ENCODE results near the gene MMRN2.
"Not testable (repeated sequence)": the region's sequence is repeated elsewhere in the genome, so short reads cannot be mapped to it uniquely, and the experiment has no call there.

The MMRN2 gene
- 0 to 0.09 (median 0) reads per million in 18 experiments for total RNA-seq

GRCh38 chr10:86957471-86958115, at the start of gene MMRN2:
TSS of gene MMRN2 (minus strand) at chr10:86957615. CDS start at chr10:86957541, 74 bp downstream.
- DNase-seq = no peak

- not testable (repeated sequence) for DNase-seq
These were observed 49.7 kb upstream of the MMRN2 start for GRCh38 chr10:87007124-87007523.

DNA sequence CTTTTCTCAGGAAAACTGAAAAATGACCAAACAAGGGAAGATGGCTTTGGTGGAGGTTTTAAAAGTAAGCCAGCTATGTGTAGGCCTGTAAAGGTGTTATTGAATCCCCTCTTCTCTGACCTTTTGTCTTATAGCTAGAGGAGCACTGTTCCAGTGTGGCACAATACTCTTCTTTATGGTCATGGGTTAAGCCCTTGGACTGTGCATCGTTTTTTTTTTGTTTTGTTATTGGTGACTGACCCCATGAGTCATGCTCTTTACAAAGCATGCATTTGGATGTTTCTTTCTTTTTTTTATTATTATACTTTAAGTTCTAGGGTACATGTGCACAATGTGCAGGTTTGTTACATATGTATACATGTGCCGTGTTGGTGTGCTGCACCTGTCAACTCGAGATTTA, 43.1 kb upstream of the MMRN2 start:
- peak; percentile 72 to 76 for DNase-seq

DNA sequence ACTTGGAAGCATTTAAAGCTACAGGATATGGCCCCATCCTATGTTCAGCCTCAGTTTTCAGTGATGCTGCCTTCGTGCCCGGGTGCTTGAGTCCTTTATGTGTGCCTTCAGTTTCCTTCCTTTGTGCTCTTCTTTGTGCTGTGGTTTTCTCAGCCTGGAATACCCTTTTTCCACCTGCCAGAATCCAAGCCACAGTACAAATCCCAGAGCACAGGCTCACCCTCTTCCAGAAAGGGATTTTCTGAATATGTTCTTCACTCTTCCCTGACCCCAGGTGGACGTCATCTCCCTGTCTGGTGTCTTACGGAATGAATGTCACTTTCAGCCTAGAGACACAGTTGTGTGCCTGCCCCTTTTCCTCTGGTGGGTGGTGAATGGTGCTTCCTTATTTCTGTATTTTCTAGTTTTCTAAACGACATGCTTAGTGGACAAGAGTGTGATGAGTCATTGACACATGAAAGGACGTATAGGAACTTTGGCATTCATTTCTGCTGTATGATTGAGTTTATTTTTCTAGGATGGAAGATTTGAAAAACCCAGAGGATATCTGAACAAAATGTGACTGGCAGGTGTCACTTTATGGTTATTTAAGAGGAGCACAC, 42.5 kb upstream of the MMRN2 start:
- DNase-seq = peak; percentile 84 to 90

DNA sequence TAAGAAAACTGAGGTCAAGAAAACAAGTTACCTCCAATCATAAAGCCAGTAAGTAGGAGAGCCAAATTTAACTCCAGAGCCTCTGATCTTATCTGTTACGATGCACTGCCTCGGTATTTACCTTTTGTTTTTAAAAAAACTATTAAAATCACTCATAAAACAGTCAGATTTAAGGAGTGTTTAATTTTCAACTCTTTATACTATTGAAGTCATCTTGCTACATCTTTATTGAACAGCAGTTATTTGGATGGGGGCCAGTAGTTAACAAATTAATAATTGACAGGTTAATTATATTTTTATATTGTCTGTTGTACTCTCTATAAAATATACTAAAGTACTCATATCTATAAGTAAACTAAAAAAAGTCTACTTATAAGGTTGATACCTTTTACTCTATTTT, 35.5 kb upstream of the MMRN2 start:
- DNase-seq = no peak

GRCh38 chr10:86992456-86992855, 35.0 kb upstream of the MMRN2 start:
- no peak for DNase-seq

DNA sequence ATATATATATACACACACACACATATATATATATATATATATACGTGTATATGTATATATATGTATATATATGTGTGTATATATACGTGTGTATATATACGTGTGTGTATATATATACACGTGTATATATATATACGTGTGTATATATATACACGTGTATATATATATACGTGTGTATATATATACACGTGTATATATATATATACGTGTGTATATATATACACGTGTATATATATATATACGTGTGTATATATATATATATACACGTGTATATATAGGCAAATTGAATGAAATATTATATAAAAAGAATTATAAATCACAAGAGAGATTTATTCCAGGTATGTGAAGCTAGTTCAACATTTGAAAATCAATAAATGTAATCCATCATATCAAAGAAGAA, 33.9 kb upstream of the MMRN2 start:
- not testable (repeated sequence) for DNase-seq

DNA sequence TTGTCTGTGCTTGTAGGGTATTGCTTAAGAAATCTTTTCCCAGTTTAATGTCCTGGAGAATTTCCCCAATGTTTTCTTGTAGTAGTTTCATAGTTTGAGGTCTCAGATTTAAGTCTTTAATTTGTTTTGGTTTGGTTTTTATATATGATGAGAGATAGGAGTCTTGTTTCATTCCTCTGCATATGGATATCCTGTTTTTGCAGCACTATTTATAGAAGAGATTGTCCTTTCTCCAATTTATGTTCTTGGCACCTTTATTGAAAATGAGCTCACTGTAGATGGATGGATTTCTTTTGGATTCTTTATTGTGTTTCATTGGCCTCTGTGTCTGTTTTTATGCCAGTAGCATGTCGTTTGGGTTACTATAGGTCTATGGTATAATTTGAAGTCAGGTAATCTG, 31.1 kb upstream of the MMRN2 start:
- DNase-seq = no peak

DNA sequence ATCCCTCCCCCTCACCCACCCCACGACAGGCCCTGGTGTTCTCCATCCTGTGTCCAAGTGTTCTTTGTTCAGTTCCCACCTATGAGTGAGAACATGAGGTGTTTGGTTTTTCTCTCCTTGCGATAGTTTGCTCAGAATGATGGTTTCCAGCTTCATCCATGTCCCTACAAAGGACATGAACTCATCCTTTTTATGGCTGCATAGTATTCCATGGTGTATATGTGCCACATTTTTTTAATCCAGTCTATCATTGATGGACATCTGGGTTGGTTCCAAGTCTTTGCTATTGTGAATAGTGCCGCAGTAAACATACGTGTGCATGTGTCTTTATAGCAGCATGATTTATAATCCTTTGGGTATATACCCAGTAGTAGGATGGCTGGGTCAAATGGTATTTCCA, 27.1 kb upstream of the MMRN2 start:
- not testable (repeated sequence) for DNase-seq

DNA sequence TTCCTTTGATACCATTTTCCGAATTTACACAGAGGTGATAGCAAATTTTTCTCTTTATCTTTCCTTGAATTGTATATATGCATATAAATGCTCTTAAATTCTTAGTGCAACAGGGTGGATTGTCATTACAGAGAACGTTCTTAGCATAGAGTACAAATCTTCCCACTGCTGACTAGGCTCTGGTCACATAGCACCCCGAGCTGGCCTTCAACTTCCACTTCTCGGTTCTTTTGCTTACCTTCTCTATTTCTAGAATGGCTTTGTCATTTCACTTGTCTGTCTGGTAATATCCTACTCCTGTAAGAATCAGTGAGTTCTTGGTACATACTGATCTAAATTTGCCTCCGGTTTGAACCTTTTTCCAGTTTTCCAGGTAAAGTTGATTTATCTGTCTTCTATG, 24.3 kb upstream of the MMRN2 start:
- peak; percentile 9 to 40 for DNase-seq

GRCh38 chr10:86981020-86981419, 23.6 kb upstream of the MMRN2 start:
- DNase-seq = peak in 1 of 2 donors; percentile 24

DNA sequence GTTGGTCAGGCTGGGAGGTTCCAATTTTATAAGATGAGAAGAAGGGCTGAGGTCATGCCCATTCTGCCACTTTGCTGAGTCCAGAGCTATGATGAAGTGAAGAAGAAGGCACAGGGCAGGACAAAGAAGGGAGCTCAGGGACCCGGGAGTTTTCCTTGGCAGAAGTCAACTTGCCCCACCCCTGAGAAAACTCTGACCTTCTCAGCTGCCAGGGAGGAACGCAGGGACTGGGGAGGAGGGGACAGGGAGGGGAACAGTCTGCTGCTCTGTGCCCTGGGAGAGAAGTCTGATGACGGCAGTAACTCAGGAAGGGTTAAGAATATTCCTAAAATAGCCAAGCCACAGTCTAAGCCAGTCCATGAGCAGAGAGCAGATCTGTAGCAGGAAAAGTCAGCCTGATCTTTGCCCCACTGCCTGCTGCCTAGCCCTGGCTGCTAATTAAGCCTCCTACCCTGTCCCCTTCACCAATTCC, 22.6 kb upstream of the MMRN2 start:
- no peak for DNase-seq

GRCh38 chr10:86979296-86979818, 21.9 kb upstream of the MMRN2 start:
- no peak for DNase-seq

DNA sequence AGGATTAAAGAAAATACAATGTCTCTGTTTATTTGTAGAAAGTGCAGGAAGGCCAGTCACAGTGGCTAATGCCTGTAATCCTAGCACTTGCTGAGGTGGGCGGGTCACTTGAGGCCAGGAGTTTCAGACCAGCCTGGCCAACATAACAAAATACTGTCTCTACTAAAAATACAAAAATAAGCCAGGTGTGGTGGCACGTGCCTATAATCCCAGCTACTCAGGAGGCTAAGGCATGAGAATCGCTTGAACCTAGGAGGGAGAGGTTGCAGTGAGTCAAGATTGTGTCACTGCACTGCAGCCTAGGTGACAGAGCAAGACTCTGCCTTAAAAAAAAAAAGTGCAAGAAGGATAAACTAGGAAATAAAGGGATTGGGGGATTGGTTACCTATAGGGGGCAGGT, 21.0 kb upstream of the MMRN2 start:
- DNase-seq = not testable (repeated sequence)

DNA sequence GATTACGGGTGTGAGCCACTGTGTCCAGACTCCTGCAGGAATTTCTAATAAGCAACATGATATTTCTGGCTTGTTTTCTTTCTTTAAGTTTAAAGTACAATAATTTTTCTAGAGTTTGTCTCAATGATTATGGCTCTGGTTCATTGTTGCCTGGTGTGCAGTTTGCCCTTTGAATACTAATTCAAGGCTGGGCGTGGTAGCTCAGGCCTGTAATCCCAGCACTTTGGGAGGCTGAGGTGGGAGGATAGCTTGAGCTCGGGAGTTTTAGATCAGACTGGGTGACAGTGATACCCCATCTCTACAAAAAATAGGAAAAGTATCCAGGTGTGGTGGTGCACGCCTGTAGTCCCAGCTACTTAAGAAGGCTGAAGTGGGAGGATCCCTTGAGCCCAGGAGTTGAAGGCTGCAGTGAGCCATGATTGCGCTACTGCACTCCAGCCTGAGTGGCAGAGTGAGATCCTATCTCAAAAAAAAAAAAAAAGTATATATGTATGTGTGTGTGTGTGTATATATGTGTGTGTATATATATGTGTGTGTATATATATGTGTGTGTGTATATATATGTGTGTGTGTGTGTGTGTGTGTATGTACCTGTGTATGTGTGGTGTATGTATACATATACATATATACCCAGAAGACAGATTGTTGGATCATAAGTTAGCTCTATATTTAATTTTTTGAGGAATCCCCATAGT, 19.1 kb upstream of the MMRN2 start:
- no peak for DNase-seq

DNA sequence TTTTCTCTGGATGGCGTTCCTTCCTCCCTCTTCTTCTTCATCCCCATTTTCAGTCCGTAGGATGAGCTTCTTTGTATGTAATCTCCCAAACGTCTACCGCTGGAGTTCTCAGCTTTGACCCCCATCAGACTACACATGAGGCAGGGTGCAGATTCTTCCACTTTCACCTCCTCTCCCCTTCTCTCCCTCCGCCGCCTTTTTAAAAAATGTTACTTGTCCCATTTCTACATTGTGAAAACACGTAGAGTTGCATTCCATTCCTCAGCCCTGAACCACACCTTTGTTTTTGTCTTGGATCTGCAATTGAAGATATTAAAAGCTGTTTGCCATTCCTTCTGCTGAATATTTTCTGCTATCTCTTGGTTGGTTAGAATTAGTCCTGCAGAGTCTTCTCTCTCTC, 17.1 kb upstream of the MMRN2 start:
- no peak for DNase-seq

DNA sequence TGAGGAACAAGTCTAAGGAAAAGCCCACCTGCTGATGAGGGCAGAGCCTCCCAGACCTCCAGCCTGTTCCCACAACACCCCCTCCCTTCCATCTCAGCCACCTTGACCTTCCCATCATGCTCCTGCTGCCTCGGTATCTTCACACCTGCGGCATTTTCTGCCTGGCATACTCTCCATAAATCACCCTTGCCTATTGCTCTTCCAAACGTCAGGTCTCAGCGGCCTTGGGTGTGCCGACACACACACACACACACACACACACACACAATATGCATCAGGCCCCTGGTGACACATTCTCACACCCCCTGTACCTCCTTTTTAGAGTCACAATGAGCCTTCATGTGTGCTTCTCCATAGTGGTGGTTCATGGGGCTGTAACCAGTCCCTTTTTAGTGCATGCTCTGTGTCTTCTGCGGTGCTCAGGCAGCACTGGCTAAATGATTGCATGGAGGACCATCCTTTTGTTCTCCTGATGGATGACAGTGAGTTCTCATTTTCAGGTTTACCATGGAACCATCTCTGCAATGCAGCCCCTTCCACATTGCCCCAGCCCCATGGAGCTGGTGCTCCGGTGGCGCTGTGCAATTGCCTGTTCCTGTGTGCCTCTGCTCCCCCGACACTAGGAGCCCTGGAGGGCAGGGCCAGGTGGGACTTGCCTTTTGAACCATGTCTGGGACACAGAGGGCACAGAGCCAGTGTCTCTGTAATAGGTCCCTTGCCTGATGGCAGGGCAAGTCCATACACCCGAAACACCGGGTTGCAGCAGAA, 15.4 kb upstream of the MMRN2 start:
- DNase-seq = no peak

GRCh38 chr10:86971232-86971991, 14.0 kb upstream of the MMRN2 start:
- DNase-seq = peak; percentile 87 to 88

GRCh38 chr10:86970982-86971231, 13.5 kb upstream of the MMRN2 start:
- DNase-seq = no peak

DNA sequence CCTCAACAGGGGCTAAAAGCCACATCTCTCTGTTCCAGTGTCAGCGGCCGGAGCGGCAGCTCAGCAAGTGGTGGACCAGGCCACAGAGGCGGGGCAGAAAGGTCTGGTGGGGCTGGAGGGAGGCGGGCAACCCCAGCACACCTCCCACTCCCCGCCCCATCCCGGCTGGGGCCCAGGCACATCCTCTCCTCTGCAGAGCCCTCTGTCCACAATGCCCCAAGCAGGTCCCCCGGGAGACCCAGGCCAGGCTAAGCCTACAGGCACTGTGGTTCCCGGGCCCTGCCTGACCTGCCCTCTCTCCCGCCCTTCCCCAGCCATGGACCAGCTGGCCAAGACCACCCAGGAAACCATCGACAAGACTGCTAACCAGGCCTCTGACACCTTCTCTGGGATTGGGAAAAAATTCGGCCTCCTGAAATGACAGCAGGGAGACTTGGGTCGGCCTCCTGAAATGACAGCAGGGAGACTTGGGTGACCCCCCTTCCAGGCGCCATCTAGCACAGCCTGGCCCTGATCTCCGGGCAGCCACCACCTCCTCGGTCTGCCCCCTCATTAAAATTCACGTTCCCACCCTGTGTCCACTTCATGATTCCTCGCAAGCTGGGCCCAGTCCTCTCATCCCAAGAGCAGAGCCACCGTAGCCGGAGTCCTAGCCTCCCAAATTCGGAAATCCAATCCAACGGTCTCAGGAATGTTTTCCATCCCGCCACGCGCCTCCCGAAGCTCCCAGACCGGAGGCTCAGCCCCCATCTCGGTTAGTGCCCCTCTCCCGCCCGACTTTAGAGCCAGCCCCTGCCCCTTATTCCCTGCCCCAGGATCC, 13.0 kb upstream of the MMRN2 start:
- no peak for DNase-seq

DNA sequence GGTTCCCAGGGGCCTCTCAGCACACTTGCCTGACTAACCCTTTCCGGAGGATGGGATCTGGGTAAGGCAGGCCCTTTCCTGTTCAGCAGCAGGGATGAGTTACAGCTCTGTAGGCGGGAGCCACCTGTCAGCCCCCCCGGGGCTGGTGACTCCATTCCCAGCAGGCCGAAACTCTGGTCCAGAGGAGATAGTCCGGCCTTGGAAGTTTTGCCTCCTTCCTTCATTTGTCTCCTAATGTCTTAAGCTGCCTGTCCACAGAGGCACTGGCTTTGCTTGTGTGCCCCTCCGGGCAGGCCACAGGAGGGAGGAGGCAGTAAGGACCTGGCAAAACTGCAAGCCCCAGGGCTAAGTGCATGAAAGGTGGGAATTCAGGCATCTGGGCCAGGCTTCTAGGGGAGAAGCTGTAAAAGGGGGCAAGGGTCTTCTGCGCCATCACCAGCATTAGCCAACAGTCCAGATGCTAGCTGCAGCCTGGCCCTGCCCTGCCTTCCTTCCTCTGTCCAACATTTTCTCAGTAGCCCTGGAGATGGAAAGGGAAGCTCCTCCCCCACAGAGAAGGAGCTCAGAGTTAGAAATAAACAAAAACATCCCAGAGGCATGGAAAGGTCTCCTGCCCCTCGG, 12.1 kb upstream of the MMRN2 start:
- no peak for DNase-seq

Measured in inflammatory macrophage (primary cell).